HG03571 (cell line): ENCODE measurements around the gene HNRNPH1.
"Not testable (repeated sequence)": the region's sequence is repeated elsewhere in the genome, so short reads cannot be mapped to it uniquely, and the experiment has no call there.

Source experiments
- ATAC-seq: cut with Tn5 transposase; IDR thresholded peaks from one replicate; pipeline ENCODE4 v1.9.1; 2021; ENCODE audit not compliant: unreplicated experiment

The HNRNPH1 gene, protein sequence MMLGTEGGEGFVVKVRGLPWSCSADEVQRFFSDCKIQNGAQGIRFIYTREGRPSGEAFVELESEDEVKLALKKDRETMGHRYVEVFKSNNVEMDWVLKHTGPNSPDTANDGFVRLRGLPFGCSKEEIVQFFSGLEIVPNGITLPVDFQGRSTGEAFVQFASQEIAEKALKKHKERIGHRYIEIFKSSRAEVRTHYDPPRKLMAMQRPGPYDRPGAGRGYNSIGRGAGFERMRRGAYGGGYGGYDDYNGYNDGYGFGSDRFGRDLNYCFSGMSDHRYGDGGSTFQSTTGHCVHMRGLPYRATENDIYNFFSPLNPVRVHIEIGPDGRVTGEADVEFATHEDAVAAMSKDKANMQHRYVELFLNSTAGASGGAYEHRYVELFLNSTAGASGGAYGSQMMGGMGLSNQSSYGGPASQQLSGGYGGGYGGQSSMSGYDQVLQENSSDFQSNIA

DNA sequence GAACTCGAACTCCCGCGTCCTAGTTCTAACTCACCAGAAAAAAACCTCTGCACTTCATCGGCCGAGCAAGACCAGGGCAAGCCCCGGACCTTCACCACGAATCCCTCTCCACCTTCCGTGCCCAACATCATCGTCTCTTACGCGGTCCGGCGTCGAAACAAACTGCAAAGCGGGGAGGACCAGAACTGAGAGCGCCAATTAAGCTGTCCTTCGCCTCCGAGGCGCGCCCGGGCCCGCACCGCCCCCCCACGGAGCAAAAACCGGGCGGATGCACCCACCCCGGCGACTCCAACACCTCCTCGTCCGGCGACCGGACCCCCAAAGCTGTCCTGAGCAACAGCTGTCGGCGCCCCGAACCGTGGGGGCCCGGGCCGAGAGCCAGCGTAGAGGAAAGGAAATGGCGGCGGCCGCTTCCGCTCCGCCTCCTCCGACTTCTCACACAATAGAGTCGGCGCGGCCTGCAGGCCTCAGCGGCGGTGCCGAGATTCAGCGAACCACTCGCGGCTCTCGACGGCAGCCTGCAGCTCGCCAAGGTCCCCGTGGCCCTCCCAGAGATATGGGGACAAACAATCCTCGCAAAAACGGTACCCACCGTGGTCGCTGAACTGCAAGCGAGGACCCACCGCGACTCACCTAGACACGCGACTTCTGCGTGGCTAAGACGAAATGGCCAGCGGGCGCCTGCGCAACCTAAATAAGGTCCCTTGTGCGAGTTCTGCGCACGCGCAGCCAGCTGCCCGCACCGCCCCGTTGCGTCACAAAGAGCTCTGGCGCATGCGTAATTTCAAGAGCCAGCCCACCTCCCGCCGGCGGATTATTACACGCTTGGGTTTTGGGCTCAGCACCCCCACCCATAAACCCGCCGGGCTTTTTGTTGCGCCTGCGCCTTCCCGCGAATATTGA, at the start of gene HNRNPH1:
HNRNPH1 (minus strand) TSS at position 669 of the 903 bp plus-strand sequence; CDS start at position 131, 538 bp downstream.
- peak; percentile 68 for ATAC-seq

DNA sequence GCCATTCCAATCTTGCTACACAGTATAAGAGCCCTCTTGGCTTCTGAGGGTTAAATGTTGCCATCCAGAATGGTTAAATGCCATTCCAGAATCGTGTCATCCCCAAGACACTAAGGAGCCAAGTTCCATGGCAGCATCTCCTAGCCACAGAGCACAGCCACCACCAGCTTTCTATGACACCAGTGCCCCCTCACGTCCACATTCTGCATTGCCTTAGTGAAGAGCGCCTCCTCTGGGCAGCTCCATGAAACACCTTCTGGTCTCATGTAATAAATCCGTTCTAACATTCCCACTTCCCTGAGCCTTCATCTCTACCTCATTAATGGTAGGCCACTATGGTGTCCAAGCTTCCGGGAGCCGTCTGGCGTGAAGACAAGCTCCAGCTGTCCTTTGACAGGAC, 44.9 kb upstream of the HNRNPH1 start:
- no peak for ATAC-seq

DNA sequence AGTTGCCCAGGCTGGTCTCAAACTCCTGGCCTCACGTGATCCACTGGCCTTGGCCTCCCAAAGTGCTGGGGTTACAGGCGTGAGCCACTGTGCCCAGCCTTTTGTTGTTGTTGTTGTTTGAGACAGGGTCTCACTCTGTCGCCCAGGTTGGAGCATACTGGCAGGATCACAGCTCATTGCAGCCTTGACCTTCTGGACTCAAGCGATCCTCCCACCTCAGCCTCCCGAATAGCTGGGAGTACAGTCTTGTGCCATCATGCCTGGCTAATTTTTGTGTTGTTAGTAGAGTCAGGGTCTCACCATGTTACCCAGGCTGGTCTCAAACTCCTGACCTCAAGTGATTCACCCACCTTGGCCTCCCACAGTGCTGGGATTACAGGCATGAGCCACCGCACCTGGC, 38.2 kb upstream of the HNRNPH1 start:
- ATAC-seq, result not testable (repeated sequence)

DNA sequence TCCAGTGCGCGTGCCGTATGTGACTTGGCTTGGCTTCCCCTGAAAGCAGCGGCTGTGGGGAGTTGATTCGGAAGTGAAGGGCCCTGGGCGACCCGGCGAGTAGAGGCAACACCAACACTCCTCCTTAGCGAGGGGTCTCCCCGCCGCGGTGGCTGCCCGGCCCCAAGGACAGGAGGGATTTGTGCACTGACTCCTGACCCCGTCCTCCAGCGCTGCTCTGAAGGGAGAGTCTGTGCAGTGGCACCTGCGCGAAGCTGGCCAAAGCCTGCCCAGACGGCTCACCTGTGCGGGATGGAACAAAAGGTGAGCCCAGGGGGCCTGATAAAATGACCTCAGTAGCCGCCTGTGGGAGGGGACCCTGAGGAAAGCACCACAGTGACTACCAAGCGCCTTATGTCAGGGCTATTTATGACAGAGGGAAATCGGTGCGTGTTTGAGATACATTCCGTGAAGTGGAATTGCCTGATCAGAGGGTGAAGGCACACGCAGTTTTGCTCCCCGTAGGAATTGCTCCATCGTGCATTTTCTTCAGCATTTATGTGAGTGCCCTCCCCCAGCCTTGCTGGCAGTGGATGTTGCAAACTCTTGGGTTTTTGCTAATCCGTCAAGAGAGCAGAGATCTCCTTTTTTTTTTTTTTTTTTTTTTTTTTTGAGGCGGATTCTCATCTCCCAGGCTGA, 34.8 kb upstream of the HNRNPH1 start:
- ATAC-seq, result peak; percentile 64

DNA sequence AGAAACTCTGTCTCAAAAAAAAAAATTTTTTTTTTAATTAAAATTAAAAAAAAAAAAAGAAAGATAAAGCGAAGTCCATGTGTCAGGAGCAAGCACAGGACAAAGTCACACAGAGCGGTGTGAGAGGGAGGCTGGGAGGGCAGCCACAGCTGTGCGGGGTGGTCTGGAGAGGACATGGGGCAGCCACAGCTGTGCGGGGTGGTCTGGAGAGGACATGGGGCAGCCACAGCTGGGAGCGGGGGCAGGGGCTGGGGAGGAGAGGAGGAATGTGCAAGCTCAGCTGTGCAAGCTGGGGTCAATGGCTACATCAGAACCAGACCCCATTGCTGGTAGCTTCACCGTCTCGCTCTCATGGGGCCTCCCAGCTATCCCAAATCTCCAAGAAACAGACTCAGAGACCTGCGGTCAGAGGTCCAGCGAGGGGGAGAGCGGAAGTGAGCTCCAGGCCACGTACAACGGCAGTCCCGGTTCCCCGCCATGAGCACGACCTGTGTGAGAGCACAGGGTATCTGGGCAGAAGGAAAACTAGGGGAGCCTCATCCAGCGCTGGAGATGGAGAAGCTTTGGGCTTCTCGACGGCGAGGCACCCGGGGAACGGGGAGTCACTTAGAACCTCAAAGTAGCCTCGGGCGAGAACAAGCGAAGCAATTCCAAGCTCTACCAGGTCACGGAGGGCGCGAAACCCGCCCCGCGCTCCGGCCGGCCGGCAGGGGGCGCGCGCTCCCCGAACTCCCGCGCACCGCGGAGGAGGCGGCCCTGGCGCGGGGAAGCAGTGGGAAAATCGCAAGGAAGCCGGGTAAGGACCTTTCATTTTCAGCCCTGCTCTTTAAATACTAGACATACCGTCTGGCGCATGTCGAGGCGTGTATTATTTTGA, 34.1 kb upstream of the HNRNPH1 start:
- ATAC-seq, result peak; percentile 85

DNA sequence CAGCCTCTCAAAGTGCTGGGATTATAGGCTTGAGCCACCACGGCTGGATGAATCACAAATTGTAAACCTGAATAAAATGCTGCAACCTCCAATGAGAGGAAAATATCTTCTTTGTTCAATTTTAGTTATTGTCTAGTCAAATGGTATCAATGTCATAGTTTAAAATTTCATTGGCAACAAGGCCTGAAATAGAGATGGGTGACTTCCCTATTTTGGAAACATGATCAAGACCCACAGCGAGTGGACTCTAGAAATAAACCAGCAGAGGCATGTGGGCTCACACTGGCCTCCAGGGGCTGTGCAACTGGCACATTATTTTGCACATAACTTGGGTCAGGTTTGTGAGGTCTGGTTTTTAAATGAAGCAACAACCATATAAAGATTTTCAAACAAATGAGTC, 29.7 kb upstream of the HNRNPH1 start:
- not testable (repeated sequence) for ATAC-seq

DNA sequence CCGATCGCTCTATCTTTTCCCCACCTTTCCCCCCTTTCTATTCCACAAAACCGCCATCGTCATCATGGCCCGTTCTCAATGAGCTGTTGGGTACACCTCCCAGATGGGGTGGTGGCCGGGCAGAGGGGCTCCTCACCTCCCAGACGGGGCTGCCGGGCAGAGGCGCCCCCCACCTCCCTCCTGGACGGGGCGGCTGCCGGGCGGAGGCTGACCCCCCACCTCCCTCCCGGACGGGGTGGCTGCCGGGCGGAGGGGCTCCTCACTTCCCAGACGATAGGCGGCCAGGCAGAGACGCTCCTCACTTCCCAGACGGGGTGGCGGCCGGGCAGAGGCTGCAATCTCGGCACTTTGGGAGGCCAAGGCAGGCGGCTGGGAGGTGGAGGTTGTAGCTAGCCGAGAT, 26.8 kb upstream of the HNRNPH1 start:
- ATAC-seq, result not testable (repeated sequence)

DNA sequence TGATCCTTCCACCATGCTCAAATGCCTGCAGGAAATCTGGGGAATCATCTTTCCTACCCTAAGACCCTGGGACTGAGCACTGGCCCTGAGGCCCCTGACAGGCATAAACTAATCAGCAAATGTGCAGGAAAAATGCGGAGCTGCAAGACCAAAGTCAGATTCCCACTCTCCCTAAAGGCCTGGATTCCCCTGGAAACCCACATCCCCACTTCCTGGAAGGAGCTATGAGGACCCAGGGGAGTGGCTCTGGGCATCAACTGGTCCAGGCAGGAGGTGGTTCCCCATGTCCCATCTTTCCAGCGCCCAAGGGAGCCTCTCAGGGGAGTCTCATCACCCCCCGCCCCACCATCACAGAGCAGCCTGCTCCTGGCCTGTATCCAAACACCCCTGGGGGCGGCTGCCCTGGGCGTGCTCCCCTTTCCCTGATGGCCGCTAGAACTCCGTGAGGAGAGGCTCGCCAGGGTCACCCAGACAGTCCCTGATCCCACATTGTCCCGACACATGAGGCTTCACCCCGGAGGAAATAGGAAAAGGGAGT, 25.8 kb upstream of the HNRNPH1 start:
- ATAC-seq, result not testable (repeated sequence)

DNA sequence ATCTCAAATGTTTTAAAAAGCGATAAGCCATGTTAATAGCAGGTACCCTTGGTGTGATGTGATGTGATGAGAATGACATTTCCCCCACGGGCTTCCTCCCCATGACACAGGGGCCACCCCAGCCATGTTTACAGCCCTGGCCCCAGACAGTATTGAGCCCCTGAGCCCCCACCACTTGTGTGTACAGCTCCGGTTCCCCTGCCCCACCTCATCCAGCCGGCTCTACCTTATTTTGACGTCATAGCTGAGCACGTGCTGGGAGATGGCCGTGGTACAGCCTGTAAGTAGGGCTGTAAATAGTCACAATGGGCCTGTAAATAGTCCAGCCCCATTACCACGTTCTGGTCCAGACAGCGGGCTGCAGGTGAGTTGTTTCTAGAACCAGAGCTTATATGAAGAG, 24.9 kb upstream of the HNRNPH1 start:
- ATAC-seq, result no peak

DNA sequence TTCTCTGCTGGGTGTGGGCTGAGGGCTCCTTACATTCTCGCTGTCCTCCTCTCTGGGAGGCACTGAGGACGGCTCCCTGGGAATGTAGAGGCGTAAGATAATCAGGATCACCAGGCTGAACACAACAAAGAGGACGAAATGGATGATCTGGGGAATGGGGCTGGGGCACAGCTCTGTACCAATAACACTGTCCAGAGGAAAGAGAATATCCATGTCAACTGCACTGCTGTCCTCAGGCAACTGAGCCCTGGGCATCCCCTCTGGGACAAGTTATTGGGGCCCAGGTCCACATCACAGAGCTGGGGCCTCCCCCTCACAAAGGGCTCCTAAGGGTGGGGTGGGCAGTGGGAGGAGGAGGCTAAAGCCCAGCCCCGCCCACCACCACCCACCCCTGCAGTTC, 21.3 kb upstream of the HNRNPH1 start:
- ATAC-seq, result not testable (repeated sequence)

DNA sequence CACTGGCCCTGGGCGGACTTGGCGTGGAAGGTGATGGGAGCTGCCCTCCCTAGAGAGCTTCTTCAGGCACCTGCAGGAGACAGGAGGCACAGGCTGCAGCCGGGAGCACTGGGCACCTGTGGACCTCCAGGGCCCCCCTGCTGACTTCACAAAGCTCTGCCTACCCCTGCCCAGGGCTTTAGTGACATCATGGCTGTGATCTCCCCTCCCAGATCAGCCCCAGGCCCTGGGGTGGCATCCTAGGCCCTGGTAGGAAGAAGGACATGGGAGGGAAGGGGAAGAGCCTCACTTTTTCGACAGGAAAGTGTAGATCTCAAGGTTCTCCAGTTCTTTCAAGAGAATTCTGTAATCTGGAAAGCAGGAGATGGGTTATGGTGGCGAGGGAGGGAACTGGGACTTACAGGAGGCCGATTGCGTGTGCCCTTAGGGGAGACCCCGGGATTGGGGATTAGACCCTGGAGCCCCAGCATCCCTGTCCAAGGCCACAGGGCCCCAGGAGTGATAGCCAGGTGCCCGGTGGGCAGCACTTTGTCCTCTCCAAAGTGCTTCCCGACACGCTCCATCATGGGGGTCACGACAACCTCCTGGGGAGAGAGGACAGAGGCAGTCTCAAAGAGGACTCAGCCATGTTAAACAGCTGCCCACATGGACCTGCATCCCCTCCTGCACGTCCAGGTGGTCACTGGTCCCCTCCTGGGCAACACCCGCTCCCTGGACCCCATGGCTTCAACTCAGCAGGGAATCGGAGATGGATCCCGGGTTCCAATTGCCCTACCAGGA, 19.9 kb upstream of the HNRNPH1 start:
- ATAC-seq, result not testable (repeated sequence)

DNA sequence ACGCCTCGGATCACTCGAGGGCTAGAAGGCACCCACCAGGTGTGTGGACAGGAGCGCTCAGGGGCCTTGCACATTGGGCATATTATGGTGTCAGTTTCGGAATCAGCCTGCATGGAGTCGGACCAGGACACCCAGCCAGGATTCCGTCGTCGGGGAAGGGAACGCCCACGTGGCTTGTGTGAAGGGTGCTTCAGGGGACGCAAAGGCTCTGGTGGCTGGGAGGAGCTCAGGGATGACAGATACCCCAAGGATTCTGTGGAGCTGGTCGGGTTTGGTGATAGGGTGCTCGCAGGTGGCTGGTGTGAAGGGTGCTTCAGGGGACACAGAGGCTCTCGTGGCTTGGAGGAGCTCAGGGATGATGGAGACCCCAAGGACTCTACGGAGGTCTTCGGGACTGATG, 19.2 kb upstream of the HNRNPH1 start:
- not testable (repeated sequence) for ATAC-seq

DNA sequence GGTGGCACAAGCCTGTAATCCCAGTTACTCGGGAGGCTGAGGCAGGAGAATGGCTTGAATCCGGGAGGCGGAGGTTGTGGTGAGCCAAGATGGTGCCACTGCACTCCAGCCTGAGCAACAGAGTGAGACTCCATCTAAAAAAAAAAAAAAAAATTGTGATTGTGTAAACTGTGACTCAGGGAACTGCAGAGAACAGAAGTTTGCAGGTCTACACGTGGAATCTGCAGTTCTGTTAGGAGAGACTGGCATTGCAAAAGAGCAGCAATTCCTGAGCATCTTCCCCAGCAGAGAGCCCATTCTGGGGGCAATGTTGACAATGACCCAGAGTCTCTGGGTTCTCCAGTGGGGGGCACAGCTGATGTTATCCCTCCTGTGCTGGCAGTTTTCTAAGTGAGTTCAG, 18.3 kb upstream of the HNRNPH1 start:
- not testable (repeated sequence) for ATAC-seq

DNA sequence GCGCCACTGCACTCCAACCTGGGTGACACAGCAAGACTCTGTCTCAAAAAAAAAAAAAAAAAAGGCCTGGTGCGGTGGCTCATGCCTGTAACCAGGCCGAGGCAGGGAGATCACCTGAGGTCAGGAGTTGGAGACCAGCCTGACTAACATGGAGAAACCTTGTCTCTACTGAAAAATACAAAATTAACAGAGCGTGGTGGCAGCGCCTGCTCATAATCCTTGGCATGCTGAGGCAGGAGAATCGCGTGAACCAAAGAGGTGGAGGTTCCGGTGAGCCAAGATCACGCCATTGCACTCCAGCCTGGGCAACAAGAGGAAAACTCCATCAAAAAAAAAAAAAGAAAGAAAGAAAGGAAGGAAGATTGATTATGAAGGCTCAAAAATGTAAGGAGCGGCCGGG, 15.8 kb upstream of the HNRNPH1 start:
- ATAC-seq, result not testable (repeated sequence)

DNA sequence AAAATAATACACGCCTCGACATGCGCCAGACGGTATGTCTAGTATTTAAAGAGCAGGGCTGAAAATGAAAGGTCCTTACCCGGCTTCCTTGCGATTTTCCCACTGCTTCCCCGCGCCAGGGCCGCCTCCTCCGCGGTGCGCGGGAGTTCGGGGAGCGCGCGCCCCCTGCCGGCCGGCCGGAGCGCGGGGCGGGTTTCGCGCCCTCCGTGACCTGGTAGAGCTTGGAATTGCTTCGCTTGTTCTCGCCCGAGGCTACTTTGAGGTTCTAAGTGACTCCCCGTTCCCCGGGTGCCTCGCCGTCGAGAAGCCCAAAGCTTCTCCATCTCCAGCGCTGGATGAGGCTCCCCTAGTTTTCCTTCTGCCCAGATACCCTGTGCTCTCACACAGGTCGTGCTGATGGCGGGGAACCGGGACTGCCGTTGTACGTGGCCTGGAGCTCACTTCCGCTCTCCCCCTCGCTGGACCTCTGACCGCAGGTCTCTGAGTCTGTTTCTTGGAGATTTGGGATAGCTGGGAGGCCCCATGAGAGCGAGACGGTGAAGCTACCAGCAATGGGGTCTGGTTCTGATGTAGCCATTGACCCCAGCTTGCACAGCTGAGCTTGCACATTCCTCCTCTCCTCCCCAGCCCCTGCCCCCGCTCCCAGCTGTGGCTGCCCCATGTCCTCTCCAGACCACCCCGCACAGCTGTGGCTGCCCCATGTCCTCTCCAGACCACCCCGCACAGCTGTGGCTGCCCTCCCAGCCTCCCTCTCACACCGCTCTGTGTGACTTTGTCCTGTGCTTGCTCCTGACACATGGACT, 11.1 kb upstream of the HNRNPH1 start:
- peak; percentile 89 for ATAC-seq

DNA sequence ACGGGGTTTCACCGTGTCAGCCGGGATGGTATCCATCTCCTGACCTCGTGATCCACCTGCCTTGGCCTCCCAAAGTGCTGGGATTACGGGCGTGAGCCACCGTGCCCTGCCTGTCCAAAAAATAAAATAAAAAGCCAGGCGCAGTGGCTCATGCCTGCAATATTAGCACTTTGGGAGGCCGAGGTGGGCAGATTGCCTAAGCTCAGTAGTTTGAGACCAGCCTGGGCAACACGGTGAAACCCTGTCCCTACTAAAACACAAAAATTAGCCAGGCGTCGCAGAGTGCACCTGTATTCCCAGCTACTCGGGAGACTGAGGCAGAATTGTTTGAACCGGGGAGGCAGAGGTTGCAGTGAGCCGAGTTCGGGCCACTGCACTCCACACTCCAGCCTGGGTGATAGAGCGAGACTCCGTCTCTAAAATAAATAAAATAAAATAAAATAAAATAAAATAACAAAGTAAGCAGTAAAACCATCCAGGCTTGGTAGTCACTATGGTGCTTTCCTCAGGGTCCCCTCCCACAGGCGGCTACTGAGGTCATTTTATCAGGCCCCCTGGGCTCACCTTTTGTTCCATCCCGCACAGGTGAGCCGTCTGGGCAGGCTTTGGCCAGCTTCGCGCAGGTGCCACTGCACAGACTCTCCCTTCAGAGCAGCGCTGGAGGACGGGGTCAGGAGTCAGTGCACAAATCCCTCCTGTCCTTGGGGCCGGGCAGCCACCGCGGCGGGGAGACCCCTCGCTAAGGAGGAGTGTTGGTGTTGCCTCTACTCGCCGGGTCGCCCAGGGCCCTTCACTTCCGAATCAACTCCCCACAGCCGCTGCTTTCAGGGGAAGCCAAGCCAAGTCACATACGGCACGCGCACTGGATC, 10.3 kb upstream of the HNRNPH1 start:
- ATAC-seq, result peak; percentile 52

DNA sequence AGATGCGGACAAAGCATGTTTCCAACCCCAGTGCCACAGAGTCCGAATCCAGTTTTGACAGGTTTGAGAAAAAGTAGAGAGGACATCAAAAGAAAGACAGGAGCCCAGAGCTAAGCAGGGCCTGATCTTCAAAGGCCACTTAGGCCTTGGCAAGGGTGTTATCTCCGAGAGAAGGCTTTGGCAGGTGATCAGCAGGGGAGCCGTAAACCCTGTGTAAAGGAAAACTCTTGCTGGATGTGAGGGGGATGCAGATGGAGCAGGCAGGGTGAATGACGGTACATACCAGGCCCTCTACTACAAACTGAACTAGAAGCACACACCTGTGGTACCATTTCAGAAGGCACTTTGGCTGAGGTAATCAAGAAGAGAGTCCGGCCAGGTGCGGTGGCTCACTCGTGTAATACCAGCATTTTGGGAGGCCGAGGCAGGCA, 1.4 kb upstream of the HNRNPH1 start:
- no peak for ATAC-seq
